ENCODE measurements around the gene NAMPT. TPM values are rescaled to one million over a fixed set of nuclear protein-coding genes. Genes with fewer than 3 reads are reported as not detected.

NAMPT gene
- polyA plus RNA-seq, 3 donors: 71.3 to 358 (median 133) TPM

DNA sequence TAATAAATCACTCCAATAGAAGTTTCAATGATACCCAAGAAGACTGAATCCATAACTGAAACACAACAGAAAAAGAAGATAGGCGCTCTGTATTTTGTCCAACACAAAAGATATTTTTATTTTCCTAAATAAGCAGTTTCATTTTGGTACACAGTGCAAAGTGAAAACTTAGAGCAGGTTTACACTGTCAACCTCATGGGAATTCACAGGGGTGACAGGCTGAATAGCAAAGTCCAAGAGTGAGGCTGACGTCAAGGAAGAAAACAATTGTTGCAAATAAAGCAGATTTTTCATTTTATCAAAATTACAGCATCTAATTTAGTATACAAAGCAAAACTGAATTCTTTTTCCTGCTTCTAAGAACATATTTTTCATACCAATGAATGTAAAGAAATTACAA, 28.6 kb downstream of the NAMPT start:
- H3K36me3 ChIP-seq (replicated peaks in 1 of 2; ENCODE audit: control insufficient read depth in 1 of 2, insufficient read depth in 2 of 2, low read length in 2 of 2): peaks cover 44 to 100% of the 10 kb centered on the region in 2 donors
- no peak for DNase-seq

DNA sequence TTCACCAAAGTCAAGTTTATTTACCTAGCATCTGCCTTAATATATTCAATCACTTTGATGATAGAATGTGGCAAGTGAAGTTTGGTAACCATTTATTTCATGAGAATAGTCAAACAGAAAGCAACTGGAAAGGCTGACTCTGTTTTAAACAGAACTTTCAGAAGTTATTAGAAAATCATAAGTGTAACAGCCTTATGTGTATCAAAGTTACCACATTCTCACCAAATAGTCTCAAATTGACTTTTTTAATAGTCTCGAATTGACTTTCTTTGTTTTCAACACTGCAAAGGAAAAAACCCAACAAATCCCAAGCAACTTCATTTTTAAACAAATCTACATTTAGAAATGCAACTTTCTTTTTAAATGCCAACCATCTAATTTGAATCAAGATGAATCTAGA, 29.5 kb downstream of the NAMPT start:
- H3K4me3 Mint-ChIP-seq: no peak overlapping the region
- H3K79me2 ChIP-seq (ENCODE audit: insufficient read depth, low read length): no peaks in the 10 kb centered on the region
- no peak overlapping the region for H3K27ac ChIP-seq (ENCODE audit: low read depth in 1 of 2, low read length in 2 of 2)
- H3K9ac ChIP-seq (ENCODE audit: insufficient read depth, low read length, poor library complexity, severe bottlenecking): no peak overlapping the region
- peaks cover 72 to 87% of the 10 kb centered on the region in 2 donors for H3K36me3 Mint-ChIP-seq
- WGBS (ENCODE audit: insufficient coverage): 100% methylated on average over 1 of the region's 1 CpG
- no peaks in the 10 kb centered on the region for H3K27me3 ChIP-seq (ENCODE audit: control insufficient read depth in 2 of 2, insufficient read depth in 2 of 2, low read length in 2 of 2)
- peaks cover 85% of the 10 kb centered on the region for H4K20me1 ChIP-seq (ENCODE audit: insufficient read depth, low read length)
- intact Hi-C loops (cut with micrococcal nuclease): no loop called here
- no peak for DNase-seq
- no peaks in the 10 kb centered on the region for H3K4me1 Mint-ChIP-seq
- no peak overlapping the region for H2AFZ ChIP-seq (ENCODE audit: insufficient read depth, low read depth, low read length, poor library complexity, severe bottlenecking)
- H3K27me3 Mint-ChIP-seq (ENCODE audit: low read depth in 3 of 3): peaks cover 0 to 3% (median 3%) of the 10 kb centered on the region in 3 donors
- H3K4me1 ChIP-seq (ENCODE audit: control insufficient read depth in 1 of 2, insufficient read depth in 2 of 2, low read length in 2 of 2): no peaks in the 10 kb centered on the region
- H3K4me2 ChIP-seq (replicated peaks; ENCODE audit: extremely low read depth, low read length, poor library complexity, severe bottlenecking): no peak overlapping the region
- peaks cover 0 to under 1% (median 0%) of the 10 kb centered on the region in 7 donors for H3K9me3 Mint-ChIP-seq
- TF ChIP-seq, protein P1, sequence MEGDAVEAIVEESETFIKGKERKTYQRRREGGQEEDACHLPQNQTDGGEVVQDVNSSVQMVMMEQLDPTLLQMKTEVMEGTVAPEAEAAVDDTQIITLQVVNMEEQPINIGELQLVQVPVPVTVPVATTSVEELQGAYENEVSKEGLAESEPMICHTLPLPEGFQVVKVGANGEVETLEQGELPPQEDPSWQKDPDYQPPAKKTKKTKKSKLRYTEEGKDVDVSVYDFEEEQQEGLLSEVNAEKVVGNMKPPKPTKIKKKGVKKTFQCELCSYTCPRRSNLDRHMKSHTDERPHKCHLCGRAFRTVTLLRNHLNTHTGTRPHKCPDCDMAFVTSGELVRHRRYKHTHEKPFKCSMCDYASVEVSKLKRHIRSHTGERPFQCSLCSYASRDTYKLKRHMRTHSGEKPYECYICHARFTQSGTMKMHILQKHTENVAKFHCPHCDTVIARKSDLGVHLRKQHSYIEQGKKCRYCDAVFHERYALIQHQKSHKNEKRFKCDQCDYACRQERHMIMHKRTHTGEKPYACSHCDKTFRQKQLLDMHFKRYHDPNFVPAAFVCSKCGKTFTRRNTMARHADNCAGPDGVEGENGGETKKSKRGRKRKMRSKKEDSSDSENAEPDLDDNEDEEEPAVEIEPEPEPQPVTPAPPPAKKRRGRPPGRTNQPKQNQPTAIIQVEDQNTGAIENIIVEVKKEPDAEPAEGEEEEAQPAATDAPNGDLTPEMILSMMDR (IDR thresholded peaks at IDR 0.05): no peak
- no peak overlapping the region for H3K4me3 ChIP-seq (replicated peaks in 1 of 3; ENCODE audit: low read depth in 2 of 3, low read length in 3 of 3)
- H3K27ac Mint-ChIP-seq: no peak overlapping the region
- H3K9me3 ChIP-seq (replicated peaks in 1 of 2; ENCODE audit: control insufficient read depth in 1 of 2, insufficient read depth in 1 of 2, low read length in 2 of 2): no peaks in the 10 kb centered on the region
- peaks cover 40 to 95% of the 10 kb centered on the region in 2 donors for H3K36me3 ChIP-seq (replicated peaks in 1 of 2; ENCODE audit: control insufficient read depth in 1 of 2, insufficient read depth in 2 of 2, low read length in 2 of 2)

More for the DNA sequence above, 28.6 kb downstream of the NAMPT start:
- no peak overlapping the region for H3K4me3 Mint-ChIP-seq
- H3K79me2 ChIP-seq (ENCODE audit: insufficient read depth, low read length): no peaks in the 10 kb centered on the region
- TF ChIP-seq, protein P1 (IDR thresholded peaks at IDR 0.05): no peak
- H3K9me3 Mint-ChIP-seq: peaks cover 0 to 2% (median 0%) of the 10 kb centered on the region in 7 donors
- peaks cover 78 to 91% of the 10 kb centered on the region in 2 donors for H3K36me3 Mint-ChIP-seq
- intact Hi-C loops (cut with micrococcal nuclease): no loop called here
- H3K9ac ChIP-seq (ENCODE audit: insufficient read depth, low read length, poor library complexity, severe bottlenecking): no peak overlapping the region
- H3K4me3 ChIP-seq (replicated peaks in 1 of 3; ENCODE audit: low read depth in 2 of 3, low read length in 3 of 3): no peak overlapping the region
- H2AFZ ChIP-seq (ENCODE audit: insufficient read depth, low read depth, low read length, poor library complexity, severe bottlenecking): no peak overlapping the region
- H4K20me1 ChIP-seq (ENCODE audit: insufficient read depth, low read length): peaks cover 93% of the 10 kb centered on the region
- H3K9me3 ChIP-seq (replicated peaks in 1 of 2; ENCODE audit: control insufficient read depth in 1 of 2, insufficient read depth in 1 of 2, low read length in 2 of 2): no peaks in the 10 kb centered on the region
- H3K27me3 Mint-ChIP-seq (ENCODE audit: low read depth in 3 of 3): peaks cover 0 to 5% (median 3%) of the 10 kb centered on the region in 3 donors
- H3K27ac ChIP-seq (ENCODE audit: low read depth in 1 of 2, low read length in 2 of 2): no peak overlapping the region
- H3K4me2 ChIP-seq (replicated peaks; ENCODE audit: extremely low read depth, low read length, poor library complexity, severe bottlenecking): no peak overlapping the region
- no peaks in the 10 kb centered on the region for H3K4me1 Mint-ChIP-seq
- H3K4me1 ChIP-seq (ENCODE audit: control insufficient read depth in 1 of 2, insufficient read depth in 2 of 2, low read length in 2 of 2): no peaks in the 10 kb centered on the region
- peak overlapping the region in 1 of 7 donors; percentile 30 for H3K27ac Mint-ChIP-seq
- no CpG with 5 or more reads among the region's 2 CpGs for WGBS (ENCODE audit: insufficient coverage)
- no peaks in the 10 kb centered on the region for H3K27me3 ChIP-seq (ENCODE audit: control insufficient read depth in 2 of 2, insufficient read depth in 2 of 2, low read length in 2 of 2)

Measured in CD14-positive monocyte (primary cell).